Neural progenitor cell (in vitro differentiated cells): ENCODE data around the gene CLIC6. TPM values are rescaled to one million over a fixed set of nuclear protein-coding genes. Genes with fewer than 3 reads are reported as not detected.

Source experiments
- DNase-seq: peaks from one replicate; pipeline ENCODE4 v3.0.0-alpha.2; 2016; ENCODE audit warnings: low spot score
- H2AFZ ChIP-seq: fragments of 200-600 bp; sonication (generic); replicated peaks from 2 replicates; pipeline ENCODE4 v1.6.1; 2016; ENCODE audit warnings: antibody characterized with exemption
- H3F3A ChIP-seq: fragments of 200-600 bp; sonication (generic); 2 replicates; pipeline ENCODE4 v1.6.1; 2016; ENCODE audit warnings: antibody characterized with exemption, low read depth
- H3K27ac ChIP-seq: fragments of 200-600 bp; sonication (generic); 2 replicates; pipeline ENCODE4 v1.5.1; 2016; ENCODE audit warnings: mild to moderate bottlenecking
- H3K27me3 ChIP-seq: fragments of 200-600 bp; sonication (generic); 2 replicates; pipeline ENCODE4 v1.6.1; 2016; ENCODE audit warnings: mild to moderate bottlenecking, moderate library complexity
- H3K36me3 ChIP-seq: fragments of 200-600 bp; sonication (generic); 2 replicates; pipeline ENCODE4 v1.5.1; 2016
- H3K4me1 ChIP-seq: fragments of 200-600 bp; sonication (generic); 2 replicates; pipeline ENCODE4 v1.6.1; 2016; ENCODE audit warnings: mixed run types
- H3K4me2 ChIP-seq: fragments of 200-600 bp; sonication (generic); 2 replicates; pipeline ENCODE4 v1.6.1; 2016
- H3K4me3 ChIP-seq: fragments of 200-600 bp; sonication (generic); 2 replicates; pipeline ENCODE4 v1.5.1; 2016
- H3K79me2 ChIP-seq: fragments of 200-600 bp; sonication (generic); 2 replicates; pipeline ENCODE4 v1.6.1; 2016; ENCODE audit warnings: low read depth
- H3K9ac ChIP-seq: fragments of 200-600 bp; sonication (generic); 2 replicates; pipeline ENCODE4 v1.6.1; 2016
- H3K9me3 ChIP-seq: fragments of 200-600 bp; sonication (generic); 2 replicates; pipeline ENCODE4 v1.5.1; 2016; ENCODE audit warnings: low read depth
- H4K20me1 ChIP-seq: fragments of 200-600 bp; sonication (generic); 2 replicates; pipeline ENCODE4 v1.6.1; 2016; ENCODE audit warnings: low read depth
- H3K27ac Mint-ChIP-seq: 3 replicates; pipeline ENCODE4 v1.8.0; 2021; ENCODE audit warnings: mixed read lengths
- H3K27me3 Mint-ChIP-seq: 2 replicates; pipeline ENCODE4 v1.8.0; 2022; ENCODE audit warnings: low read depth, mild to moderate bottlenecking, inconsistent platforms, moderate library complexity, mixed read lengths; ENCODE audit not compliant: insufficient read depth
- H3K36me3 Mint-ChIP-seq: 3 replicates; pipeline ENCODE4 v1.8.0; 2021; ENCODE audit warnings: mixed read lengths
- H3K4me1 Mint-ChIP-seq: 3 replicates; pipeline ENCODE4 v1.8.0; 2021; ENCODE audit warnings: mixed read lengths
- H3K4me3 Mint-ChIP-seq: 3 replicates; pipeline ENCODE4 v1.8.0; 2021; ENCODE audit warnings: mild to moderate bottlenecking, moderate library complexity, mixed read lengths
- H3K9me3 Mint-ChIP-seq: 3 replicates; pipeline ENCODE4 v1.8.0; 2020; ENCODE audit warnings: mixed read lengths
- CTCF ChIP-seq: fragments of 200-600 bp; sonication (generic); IDR thresholded peaks from 2 replicates; pipeline ENCODE4 v1.5.1; 2017; ENCODE audit warnings: antibody characterized with exemption, mild to moderate bottlenecking
- EZH2 ChIP-seq: fragments of 200-600 bp; sonication (generic); IDR thresholded peaks from 2 replicates; pipeline ENCODE4 v1.6.1; 2017; ENCODE audit warnings: antibody characterized with exemption, mild to moderate bottlenecking, moderate library complexity
- EZH2phosphoT487 ChIP-seq: fragments of 200-600 bp; sonication (generic); IDR thresholded peaks from 2 replicates; pipeline ENCODE4 v1.6.1; 2017; ENCODE audit warnings: antibody characterized with exemption
- total RNA-seq: library from RNA; depleted of rRNA; stranded (reverse); fragments of >200 nt; gene quantifications from 2 replicates; pipeline ENCODE4 v1.2.3, GENCODE V29; 2015; ENCODE audit warnings: low replicate concordance

The CLIC6 gene
- total RNA-seq, 1 donor from 2014 or later = 0.15 TPM

- Histone ChIP-seq H2AFZ (no peak overlapping the region), H3F3A (no peaks in the 10 kb centered on the region), H3K27ac (no peak overlapping the region), H3K36me3 (no peaks in the 10 kb centered on the region), H4K20me1 (no peaks in the 10 kb centered on the region), H3K9ac (no peak overlapping the region), H3K27me3 (no peaks in the 10 kb centered on the region), H3K79me2 (no peaks in the 10 kb centered on the region), H3K4me1 (no peaks in the 10 kb centered on the region), H3K4me2 (no peak overlapping the region), H3K4me3 (no peak overlapping the region), H3K9me3 (no peaks in the 10 kb centered on the region)
- Mint-ChIP-seq H3K36me3 (no peaks in the 10 kb centered on the region), H3K4me1 (no peaks in the 10 kb centered on the region), H3K27me3 (peaks cover 2% of the 10 kb centered on the region), H3K9me3 (peaks cover 2% of the 10 kb centered on the region), H3K27ac (no peak overlapping the region), H3K4me3 (no peak overlapping the region)
- TF ChIP-seq CTCF (no peak), EZH2 (no peak)
- no peak for DNase-seq
Measured at GRCh38 chr21:34642211-34643075, 26.4 kb upstream of the CLIC6 start.

GRCh38 chr21:34644825-34645224 is 24.0 kb upstream of the CLIC6 start:
- no peak for TF ChIP-seq EZH2phosphoT487
- TF ChIP-seq CTCF = no peak
- no peak for TF ChIP-seq EZH2
- Histone ChIP-seq H3K4me2 (no peak overlapping the region), H3K9me3 (no peaks in the 10 kb centered on the region), H3K4me1 (no peaks in the 10 kb centered on the region), H3K36me3 (no peaks in the 10 kb centered on the region), H3K27me3 (peaks cover under 1% of the 10 kb centered on the region), H3F3A (no peaks in the 10 kb centered on the region), H2AFZ (no peak overlapping the region), H3K27ac (no peak overlapping the region), H3K79me2 (no peaks in the 10 kb centered on the region), H3K9ac (no peak overlapping the region), H4K20me1 (no peaks in the 10 kb centered on the region), H3K4me3 (no peak overlapping the region)
- Mint-ChIP-seq H3K9me3 (no peaks in the 10 kb centered on the region), H3K27me3 (peaks cover 6% of the 10 kb centered on the region), H3K27ac (no peak overlapping the region), H3K36me3 (no peaks in the 10 kb centered on the region), H3K4me1 (no peaks in the 10 kb centered on the region), H3K4me3 (no peak overlapping the region)
- DNase-seq = no peak

- Histone ChIP-seq H3K9ac (no peak overlapping the region), H3K27me3 (peaks cover 5% of the 10 kb centered on the region), H3K36me3 (no peaks in the 10 kb centered on the region), H3K27ac (no peak overlapping the region), H3K79me2 (no peaks in the 10 kb centered on the region), H3K4me1 (no peaks in the 10 kb centered on the region), H3F3A (no peaks in the 10 kb centered on the region), H3K9me3 (no peaks in the 10 kb centered on the region), H4K20me1 (no peaks in the 10 kb centered on the region), H2AFZ (no peak overlapping the region), H3K4me3 (no peak overlapping the region), H3K4me2 (no peak overlapping the region)
- Mint-ChIP-seq H3K36me3 (no peaks in the 10 kb centered on the region), H3K27ac (no peak overlapping the region), H3K4me1 (no peaks in the 10 kb centered on the region), H3K27me3 (peaks cover 4% of the 10 kb centered on the region), H3K9me3 (no peaks in the 10 kb centered on the region), H3K4me3 (no peak overlapping the region)
- DNase-seq = no peak
- TF ChIP-seq EZH2 (no peak), CTCF (no peak), EZH2phosphoT487 (no peak)
Measured at GRCh38 chr21:34647555-34647954, 21.2 kb upstream of the CLIC6 start.
